Neural progenitor cell (in vitro differentiated cells): ENCODE data around the gene AHI1. TPM values are rescaled to one million over a fixed set of nuclear protein-coding genes. Genes with fewer than 3 reads are reported as not detected.

ENCODE experiments used
- DNase-seq: peaks from one replicate; pipeline ENCODE4 v3.0.0-alpha.2; 2016; ENCODE audit warnings: low spot score
- H2AFZ ChIP-seq: fragments of 200-600 bp; sonication (generic); replicated peaks from 2 replicates; pipeline ENCODE4 v1.6.1; 2016; ENCODE audit warnings: antibody characterized with exemption
- H3F3A ChIP-seq: fragments of 200-600 bp; sonication (generic); 2 replicates; pipeline ENCODE4 v1.6.1; 2016; ENCODE audit warnings: antibody characterized with exemption, low read depth
- H3K27ac ChIP-seq: fragments of 200-600 bp; sonication (generic); 2 replicates; pipeline ENCODE4 v1.5.1; 2016; ENCODE audit warnings: mild to moderate bottlenecking
- H3K27me3 ChIP-seq: fragments of 200-600 bp; sonication (generic); 2 replicates; pipeline ENCODE4 v1.6.1; 2016; ENCODE audit warnings: mild to moderate bottlenecking, moderate library complexity
- H3K36me3 ChIP-seq: fragments of 200-600 bp; sonication (generic); 2 replicates; pipeline ENCODE4 v1.5.1; 2016
- H3K4me1 ChIP-seq: fragments of 200-600 bp; sonication (generic); 2 replicates; pipeline ENCODE4 v1.6.1; 2016; ENCODE audit warnings: mixed run types
- H3K4me2 ChIP-seq: fragments of 200-600 bp; sonication (generic); 2 replicates; pipeline ENCODE4 v1.6.1; 2016
- H3K4me3 ChIP-seq: fragments of 200-600 bp; sonication (generic); 2 replicates; pipeline ENCODE4 v1.5.1; 2016
- H3K79me2 ChIP-seq: fragments of 200-600 bp; sonication (generic); 2 replicates; pipeline ENCODE4 v1.6.1; 2016; ENCODE audit warnings: low read depth
- H3K9ac ChIP-seq: fragments of 200-600 bp; sonication (generic); 2 replicates; pipeline ENCODE4 v1.6.1; 2016
- H3K9me3 ChIP-seq: fragments of 200-600 bp; sonication (generic); 2 replicates; pipeline ENCODE4 v1.5.1; 2016; ENCODE audit warnings: low read depth
- H4K20me1 ChIP-seq: fragments of 200-600 bp; sonication (generic); 2 replicates; pipeline ENCODE4 v1.6.1; 2016; ENCODE audit warnings: low read depth
- H3K27ac Mint-ChIP-seq: 3 replicates; pipeline ENCODE4 v1.8.0; 2021; ENCODE audit warnings: mixed read lengths
- H3K27me3 Mint-ChIP-seq: 2 replicates; pipeline ENCODE4 v1.8.0; 2022; ENCODE audit warnings: low read depth, mild to moderate bottlenecking, inconsistent platforms, moderate library complexity, mixed read lengths; ENCODE audit not compliant: insufficient read depth
- H3K36me3 Mint-ChIP-seq: 3 replicates; pipeline ENCODE4 v1.8.0; 2021; ENCODE audit warnings: mixed read lengths
- H3K4me1 Mint-ChIP-seq: 3 replicates; pipeline ENCODE4 v1.8.0; 2021; ENCODE audit warnings: mixed read lengths
- H3K4me3 Mint-ChIP-seq: 3 replicates; pipeline ENCODE4 v1.8.0; 2021; ENCODE audit warnings: mild to moderate bottlenecking, moderate library complexity, mixed read lengths
- H3K9me3 Mint-ChIP-seq: 3 replicates; pipeline ENCODE4 v1.8.0; 2020; ENCODE audit warnings: mixed read lengths
- EZH2 ChIP-seq: fragments of 200-600 bp; sonication (generic); IDR thresholded peaks from 2 replicates; pipeline ENCODE4 v1.6.1; 2017; ENCODE audit warnings: antibody characterized with exemption, mild to moderate bottlenecking, moderate library complexity
- EZH2phosphoT487 ChIP-seq: fragments of 200-600 bp; sonication (generic); IDR thresholded peaks from 2 replicates; pipeline ENCODE4 v1.6.1; 2017; ENCODE audit warnings: antibody characterized with exemption
- total RNA-seq: library from RNA; depleted of rRNA; stranded (reverse); fragments of >200 nt; gene quantifications from 2 replicates; pipeline ENCODE4 v1.2.3, GENCODE V29; 2015; ENCODE audit warnings: low replicate concordance
- TF ChIP-seq, protein P1 (sequence below): fragments of 200-600 bp; sonication (generic); IDR thresholded peaks from 2 replicates; pipeline ENCODE4 v1.5.1; 2017; ENCODE audit warnings: antibody characterized with exemption, mild to moderate bottlenecking

The AHI1 gene
- total RNA-seq, 1 donor from 2014 or later = 26.2 TPM

DNA sequence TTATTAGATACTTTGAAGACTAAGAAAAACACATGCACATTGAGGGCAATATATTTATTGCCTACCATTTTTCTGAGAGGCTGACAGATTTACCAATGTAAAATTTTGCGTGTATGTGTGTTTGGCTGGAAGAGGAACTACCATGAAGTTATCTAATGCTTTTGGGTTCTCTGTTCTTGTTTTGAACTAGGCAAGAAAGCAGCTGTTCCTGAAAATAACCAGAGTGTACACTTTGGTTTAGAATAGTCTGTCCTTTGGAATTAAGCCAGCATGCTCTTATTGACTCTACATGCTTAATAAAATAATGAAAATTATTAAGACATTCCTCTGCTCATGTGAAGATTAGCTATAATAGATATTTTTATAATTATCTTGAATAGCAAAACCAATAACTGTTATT is 187.2 kb downstream of the AHI1 start:
- Mint-ChIP-seq H3K27ac (no peak overlapping the region), H3K27me3 (no peaks in the 10 kb centered on the region), H3K4me1 (no peaks in the 10 kb centered on the region), H3K4me3 (no peak overlapping the region), H3K9me3 (no peaks in the 10 kb centered on the region), H3K36me3 (no peaks in the 10 kb centered on the region)
- Histone ChIP-seq H3K4me2 (no peak overlapping the region), H3K9ac (no peak overlapping the region), H2AFZ (no peak overlapping the region), H3K9me3 (no peaks in the 10 kb centered on the region), H3F3A (no peaks in the 10 kb centered on the region), H4K20me1 (no peaks in the 10 kb centered on the region), H3K4me3 (no peak overlapping the region), H3K27me3 (no peaks in the 10 kb centered on the region), H3K36me3 (no peaks in the 10 kb centered on the region), H3K79me2 (no peaks in the 10 kb centered on the region), H3K27ac (no peak overlapping the region), H3K4me1 (no peaks in the 10 kb centered on the region)
- no peak for DNase-seq
- TF ChIP-seq EZH2phosphoT487 (no peak), EZH2 (no peak)
- TF ChIP-seq, protein P1, sequence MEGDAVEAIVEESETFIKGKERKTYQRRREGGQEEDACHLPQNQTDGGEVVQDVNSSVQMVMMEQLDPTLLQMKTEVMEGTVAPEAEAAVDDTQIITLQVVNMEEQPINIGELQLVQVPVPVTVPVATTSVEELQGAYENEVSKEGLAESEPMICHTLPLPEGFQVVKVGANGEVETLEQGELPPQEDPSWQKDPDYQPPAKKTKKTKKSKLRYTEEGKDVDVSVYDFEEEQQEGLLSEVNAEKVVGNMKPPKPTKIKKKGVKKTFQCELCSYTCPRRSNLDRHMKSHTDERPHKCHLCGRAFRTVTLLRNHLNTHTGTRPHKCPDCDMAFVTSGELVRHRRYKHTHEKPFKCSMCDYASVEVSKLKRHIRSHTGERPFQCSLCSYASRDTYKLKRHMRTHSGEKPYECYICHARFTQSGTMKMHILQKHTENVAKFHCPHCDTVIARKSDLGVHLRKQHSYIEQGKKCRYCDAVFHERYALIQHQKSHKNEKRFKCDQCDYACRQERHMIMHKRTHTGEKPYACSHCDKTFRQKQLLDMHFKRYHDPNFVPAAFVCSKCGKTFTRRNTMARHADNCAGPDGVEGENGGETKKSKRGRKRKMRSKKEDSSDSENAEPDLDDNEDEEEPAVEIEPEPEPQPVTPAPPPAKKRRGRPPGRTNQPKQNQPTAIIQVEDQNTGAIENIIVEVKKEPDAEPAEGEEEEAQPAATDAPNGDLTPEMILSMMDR = no peak

DNA sequence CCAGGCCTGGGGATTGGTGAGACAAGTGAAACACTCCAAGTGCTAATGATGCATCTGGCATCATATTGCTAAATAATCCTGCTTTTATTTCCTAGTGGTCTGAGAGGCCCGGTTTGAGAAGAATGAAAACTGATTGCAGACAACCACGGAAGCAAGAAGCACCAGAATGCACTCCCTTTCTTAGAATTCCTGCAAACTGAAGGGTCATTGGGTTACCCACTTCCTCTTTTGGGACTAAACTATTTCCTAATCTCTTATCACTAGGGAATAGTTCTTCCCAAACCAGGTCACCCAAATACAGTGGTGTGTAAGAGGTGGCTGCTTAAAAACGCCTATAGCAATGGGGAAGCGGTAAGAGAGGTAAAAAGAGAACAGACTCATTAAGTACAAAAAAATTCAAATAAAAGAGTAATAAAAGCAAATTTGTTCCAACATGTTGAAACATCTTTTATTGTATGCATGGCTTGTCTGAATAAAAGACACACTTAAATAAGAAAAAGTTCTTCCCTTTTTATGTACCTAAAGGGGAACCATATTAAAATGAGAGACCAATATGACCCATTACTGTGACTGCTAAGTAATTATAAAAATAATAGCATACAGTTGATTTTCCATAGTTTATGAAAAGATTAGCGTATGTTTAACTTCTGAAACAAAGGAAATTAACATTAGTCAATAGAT is 190.7 kb downstream of the AHI1 start:
- Mint-ChIP-seq H3K27me3 (no peaks in the 10 kb centered on the region), H3K27ac (no peak overlapping the region), H3K36me3 (no peaks in the 10 kb centered on the region), H3K9me3 (no peaks in the 10 kb centered on the region), H3K4me3 (no peak overlapping the region), H3K4me1 (no peaks in the 10 kb centered on the region)
- no peak overlapping the region for H3K9ac ChIP-seq
- no peak overlapping the region for H3K27ac ChIP-seq
- TF ChIP-seq, protein P1 = no peak
- TF ChIP-seq EZH2phosphoT487 = no peak
- no peak for TF ChIP-seq EZH2
- no peak overlapping the region for H3K4me2 ChIP-seq
- no peaks in the 10 kb centered on the region for H4K20me1 ChIP-seq
- no peak overlapping the region for H2AFZ ChIP-seq
- no peaks in the 10 kb centered on the region for H3F3A ChIP-seq
- no peak overlapping the region for H3K4me3 ChIP-seq
- no peaks in the 10 kb centered on the region for H3K27me3 ChIP-seq
- no peaks in the 10 kb centered on the region for H3K4me1 ChIP-seq
- H3K9me3 ChIP-seq = no peaks in the 10 kb centered on the region
- no peak for DNase-seq
- H3K79me2 ChIP-seq = no peaks in the 10 kb centered on the region
- no peaks in the 10 kb centered on the region for H3K36me3 ChIP-seq

DNA sequence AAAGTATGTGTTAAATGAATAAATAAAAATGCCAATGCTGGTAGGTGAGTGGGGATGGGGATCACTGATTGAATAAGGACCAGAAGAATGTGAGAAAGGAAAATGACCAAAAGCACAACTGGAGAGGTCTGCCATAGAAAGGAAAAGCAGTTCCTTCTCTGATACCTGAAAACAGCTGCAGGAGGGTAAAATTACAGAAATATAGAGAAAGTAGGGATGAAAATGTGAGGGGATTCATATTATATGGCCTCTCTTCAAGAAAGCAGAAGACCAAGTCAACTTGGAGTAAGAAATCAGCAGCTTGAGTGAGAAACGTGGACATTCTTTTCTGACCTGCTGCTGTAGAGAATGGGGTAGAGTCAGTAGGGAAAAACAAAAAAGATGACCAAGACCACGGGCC is 191.4 kb downstream of the AHI1 start:
- H3K36me3 Mint-ChIP-seq = peaks cover 2% of the 10 kb centered on the region
- no peak overlapping the region for H2AFZ ChIP-seq
- no peak overlapping the region for H3K4me3 ChIP-seq
- no peaks in the 10 kb centered on the region for H3F3A ChIP-seq
- no peaks in the 10 kb centered on the region for H3K36me3 ChIP-seq
- no peaks in the 10 kb centered on the region for H3K79me2 ChIP-seq
- no peak overlapping the region for H3K27ac ChIP-seq
- no peak for DNase-seq
- H3K9me3 Mint-ChIP-seq = no peaks in the 10 kb centered on the region
- no peaks in the 10 kb centered on the region for H3K27me3 Mint-ChIP-seq
- no peaks in the 10 kb centered on the region for H3K27me3 ChIP-seq
- TF ChIP-seq, protein P1 = no peak
- no peak for TF ChIP-seq EZH2
- TF ChIP-seq EZH2phosphoT487 = no peak
- H3K9ac ChIP-seq = no peak overlapping the region
- H3K9me3 ChIP-seq = no peaks in the 10 kb centered on the region
- no peaks in the 10 kb centered on the region for H3K4me1 Mint-ChIP-seq
- no peak overlapping the region for H3K4me2 ChIP-seq
- H3K4me1 ChIP-seq = no peaks in the 10 kb centered on the region
- H3K4me3 Mint-ChIP-seq = no peak overlapping the region
- H4K20me1 ChIP-seq = no peaks in the 10 kb centered on the region
- H3K27ac Mint-ChIP-seq = no peak overlapping the region
